ENCODE measurements around the gene ZNF143. TPM values are rescaled to one million over a fixed set of nuclear protein-coding genes. Genes with fewer than 3 reads are reported as not detected.

Gene ZNF143
- total and polyA plus RNA-seq, 10 of the 15 experiments (the other 5 are each of a cell fraction or from before 2014, with no cell fraction given): 13.6 to 48.7 (median 19.4) TPM

GRCh38 chr11:9565822-9566560 lies 105.2 kb downstream of the ZNF143 start (continued):
- TF ChIP-seq ZNF274 (IDR thresholded peaks at IDR 0.05; ENCODE audit: insufficient read depth, insufficient read length): no peak
- TF ChIP-seq NFYA (IDR thresholded peaks at IDR 0.05; ENCODE audit: borderline replicate concordance, low read depth, low read length): no peak
- TF ChIP-seq SREBF1 (IDR thresholded peaks at IDR 0.05; ENCODE audit: low read length): no peak
- TF ChIP-seq NR2F1 (conservative IDR thresholded peaks at IDR 0.05): 0 out of 2 replicates have a peak, but pooled peaks have one; percentile 15
- no peak for TF ChIP-seq MYB (IDR thresholded peaks at IDR 0.05; ENCODE audit: borderline replicate concordance, low read depth, low read length)
- no peak for TF ChIP-seq KDM1A (IDR thresholded peaks at IDR 0.05; ENCODE audit: borderline replicate concordance)

- 98% methylated on average over 3 of the region's 3 CpGs for WGBS (ENCODE audit: insufficient coverage, insufficient replicate concordance, low lambda C conversion rate, missing lambda C conversion rate)
- DNase-seq (ENCODE audit: low read depth, low spot score) (no peak), ATAC-seq (no peak), FAIRE-seq (no peak)
- no peaks in the 10 kb centered on the region for H3K36me3 ChIP-seq (ENCODE audit: control insufficient read depth in 2 of 2, insufficient read depth in 2 of 2, low read length in 1 of 2)
- H2AFZ ChIP-seq (ENCODE audit: control insufficient read depth, low read depth, low read length): no peak overlapping the region
- ChIA-PET RAD21 (ENCODE audit: unreplicated experiment) (interaction anchor here (1.3 to 3.1 kb wide), 7 partner anchors 10 to 182 kb away, joined by 4 to 18 read pairs (median 8); no protein-coding TSS in a partner anchor), POLR2A (interaction anchor here (0.5 to 2.4 kb wide), 3 partner anchors 10 to 751 kb away, joined by 5 to 17 read pairs (median 5); no protein-coding TSS in a partner anchor), CTCF (interaction anchor here (0.6 to 2.1 kb wide), 8 partner anchors 10 to 397 kb away, joined by 3 to 17 read pairs (median 4); no protein-coding TSS in a partner anchor), SMC1A (ENCODE audit: uncharacterized antibody, unreplicated experiment) (interaction anchor here (0.8 to 6.1 kb wide), 6 partner anchors 10 to 182 kb away, joined by 3 to 35 read pairs (median 4); no protein-coding TSS in a partner anchor)
- TF ChIP-seq DPF2 (IDR thresholded peaks at IDR 0.05): no peak
- TF ChIP-seq MYC (IDR thresholded peaks at IDR 0.05; ENCODE audit: insufficient read depth, insufficient read length, insufficient replicate concordance, low read length, severe bottlenecking): no peak
- peak overlapping the region; percentile 54 for H3K27ac ChIP-seq (ENCODE audit: control insufficient read depth, insufficient read depth)
- no peaks in the 10 kb centered on the region; the same call in 1 of the 3 replicates for H3K9me3 ChIP-seq (replicated peaks; ENCODE audit: control insufficient read depth, insufficient read depth, low read length)
- no peaks in the 10 kb centered on the region for H3K79me2 ChIP-seq (ENCODE audit: control insufficient read depth, insufficient read depth, low read length)
- intact Hi-C loops (cut with micrococcal nuclease; ENCODE audit: unreplicated experiment): loop anchor here (5.0 kb wide), 1 partner anchor 49 kb away; no protein-coding TSS in a partner anchor
- no peak overlapping the region for H3K9ac ChIP-seq (ENCODE audit: control insufficient read depth, insufficient read depth, low read length)
- no TSS peak for BruUV-seq (replicated peaks)
- no peak overlapping the region for H3K4me3 ChIP-seq
- H3K4me1 ChIP-seq (ENCODE audit: control insufficient read depth, insufficient read depth, low read length): peaks cover 21% of the 10 kb centered on the region
- H3K27me3 ChIP-seq (replicated peaks in 1 of 2; ENCODE audit: control insufficient read depth in 2 of 2, insufficient read depth in 2 of 2, low read length in 1 of 2): no peaks in the 10 kb centered on the region
- no peaks in the 10 kb centered on the region for H4K20me1 ChIP-seq (ENCODE audit: control insufficient read depth, insufficient read depth)
- no peak overlapping the region for H3K4me2 ChIP-seq (ENCODE audit: control insufficient read depth, insufficient read depth)
- in situ Hi-C loops (cut with MboI): no loop called here
These were observed 105.8 kb downstream of the ZNF143 start for GRCh38 chr11:9566561-9567063.
